Lung (tissue), 12 donors: Measurements from ENCODE around the gene MYL5. TPM values are rescaled to one million over a fixed set of nuclear protein-coding genes. Genes with fewer than 3 reads are reported as not detected.
A peak's percentile ranks its signal among the peaks of the same experiment; 100 is the strongest.

Experiments used
- ATAC-seq: fragments of 200-7000 bp; cut with Tn5 transposase; one replicate; pipeline ENCODE4 v1.9.1; 2020; ENCODE audit warnings: moderate number of reproducible peaks; ENCODE audit not compliant: insufficient read depth, low FRiP score
- DNase-seq, 3 donors: peaks; one replicate each; pipeline ENCODE4 v3.0.0-alpha.2; 2013 to 2017
- H3K27ac ChIP-seq, 2 donors: one replicate each; pipeline ENCODE4 v1.5.1; 2013; ENCODE audit warnings: mild to moderate bottlenecking in 2 of 2, moderate library complexity in 2 of 2, control low read depth in 1 of 2, inconsistent platforms in 1 of 2, low read depth in 1 of 2, low read length in 1 of 2
- H3K27me3 ChIP-seq, 3 donors: one replicate each; pipeline ENCODE4 v1.5.1; 2013; ENCODE audit warnings: low read length in 2 of 3; ENCODE audit not compliant: control insufficient read depth in 3 of 3, insufficient read depth in 3 of 3
- H3K36me3 ChIP-seq, 4 donors: one replicate each; pipeline ENCODE4 v1.5.1; 2013; ENCODE audit warnings: low read length in 4 of 4, mild to moderate bottlenecking in 1 of 4, moderate library complexity in 1 of 4; ENCODE audit not compliant: control insufficient read depth in 4 of 4, insufficient read depth in 4 of 4
- H3K4me1 ChIP-seq, 5 donors: one replicate each; pipeline ENCODE4 v1.5.1; 2013; ENCODE audit warnings: low read length in 5 of 5, mild to moderate bottlenecking in 2 of 5, moderate library complexity in 1 of 5; ENCODE audit not compliant: control insufficient read depth in 5 of 5, insufficient read depth in 5 of 5
- H3K4me3 ChIP-seq: one replicate; pipeline ENCODE4 v1.5.1; 2013; ENCODE audit warnings: mild to moderate bottlenecking, control low read depth, moderate library complexity
- H3K9ac ChIP-seq, 2 donors: one replicate each; pipeline ENCODE4 v1.5.1; 2013; ENCODE audit warnings: low read length in 2 of 2, control low read depth in 1 of 2; ENCODE audit not compliant: insufficient read depth in 1 of 2
- H3K9me3 ChIP-seq, 4 donors: one replicate each; pipeline ENCODE4 v1.5.1; 2013; ENCODE audit warnings: low read length in 3 of 4, mild to moderate bottlenecking in 1 of 4, moderate library complexity in 1 of 4; ENCODE audit not compliant: control insufficient read depth in 4 of 4, insufficient read depth in 3 of 4
- WGBS, 2 donors: extraction: QIAGEN DNeasy Blood & Tissue Kit; methylation state at CpG; one replicate each; pipeline ENCODE4 v1.1.7; 2013; 5-methylcytosine and 5-hydroxymethylcytosine counted together
- polyA plus RNA-seq, 2 donors: library from polyadenylated mRNA; stranded (reverse); fragments of 200-250 nt; gene quantifications; one replicate each; pipeline ENCODE4 v1.2.1, GENCODE V29; 2013
- total RNA-seq, 2 donors: library from RNA; depleted of rRNA in 1 of 2; stranded (reverse); fragments of >200 nt in 1 of 2; gene quantifications; one replicate each; pipeline ENCODE4 v1.2.1, GENCODE V29; 2014 to 2021
- TF ChIP-seq, protein P1 (sequence below): IDR thresholded peaks from 2 replicates; pipeline ENCODE4 v1.5.1; 2012; ENCODE audit warnings: mild to moderate bottlenecking; ENCODE audit errors: control extremely low read depth, extremely low read depth
- donor health status: control.
- donor health status: control.
- donor health status: Bipolar disorder and iron deficiency.
- donor health status: healthy.
- donor health status: DM: yes; HTN: yes; CAD: no.

MYL5 gene
- total and polyA plus RNA-seq, 4 donors: 5.6 to 20.0 (median 10.5) TPM

DNA sequence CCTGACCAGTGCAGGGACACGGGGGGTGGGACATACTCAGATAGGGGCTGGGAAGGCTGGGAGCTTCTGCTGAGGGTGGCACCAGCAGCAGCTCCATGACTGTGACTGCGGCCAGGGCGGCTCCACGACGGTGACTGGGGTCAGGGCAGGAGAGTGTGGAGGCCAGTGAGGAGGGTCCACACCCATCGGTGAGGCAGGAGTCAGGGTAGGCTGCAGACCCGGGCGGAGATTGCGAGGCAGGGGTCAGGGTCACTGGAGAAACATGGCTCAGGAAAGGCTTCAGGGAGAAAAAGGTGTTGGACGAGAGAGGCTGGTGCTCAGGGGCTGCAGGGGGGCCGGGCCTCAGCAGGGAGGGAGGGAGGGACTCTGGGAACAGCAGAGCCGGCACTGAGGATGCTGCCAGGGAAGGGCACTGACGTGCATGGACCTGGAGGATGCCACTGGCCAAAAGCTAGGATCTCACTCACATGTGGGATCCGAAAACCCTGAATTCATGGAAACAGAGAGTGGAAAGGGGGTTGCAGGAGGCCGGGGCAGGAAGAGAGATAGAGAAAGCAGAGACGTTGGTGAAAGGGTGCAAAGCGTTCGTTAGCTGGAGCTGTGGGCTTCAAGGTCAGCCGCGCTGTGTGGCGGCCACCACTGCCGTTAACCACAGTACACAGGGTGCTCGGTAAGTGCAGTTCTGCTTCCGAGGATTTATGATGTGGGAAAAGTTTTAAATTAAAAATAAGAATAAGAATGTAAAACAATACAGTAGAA is 22.3 kb upstream of the MYL5 start:
- Histone ChIP-seq H3K27ac (no peak overlapping the region), H3K4me3 (no peak overlapping the region), H3K9me3 (peaks cover 0 to 7% (median 0%) of the 10 kb centered on the region in 4 donors), H3K36me3 (no peaks in the 10 kb centered on the region), H3K27me3 (peaks cover 0 to 48% (median 3%) of the 10 kb centered on the region in 3 donors), H3K9ac (no peak overlapping the region), H3K4me1 (no peaks in the 10 kb centered on the region)
- TF ChIP-seq, protein P1, sequence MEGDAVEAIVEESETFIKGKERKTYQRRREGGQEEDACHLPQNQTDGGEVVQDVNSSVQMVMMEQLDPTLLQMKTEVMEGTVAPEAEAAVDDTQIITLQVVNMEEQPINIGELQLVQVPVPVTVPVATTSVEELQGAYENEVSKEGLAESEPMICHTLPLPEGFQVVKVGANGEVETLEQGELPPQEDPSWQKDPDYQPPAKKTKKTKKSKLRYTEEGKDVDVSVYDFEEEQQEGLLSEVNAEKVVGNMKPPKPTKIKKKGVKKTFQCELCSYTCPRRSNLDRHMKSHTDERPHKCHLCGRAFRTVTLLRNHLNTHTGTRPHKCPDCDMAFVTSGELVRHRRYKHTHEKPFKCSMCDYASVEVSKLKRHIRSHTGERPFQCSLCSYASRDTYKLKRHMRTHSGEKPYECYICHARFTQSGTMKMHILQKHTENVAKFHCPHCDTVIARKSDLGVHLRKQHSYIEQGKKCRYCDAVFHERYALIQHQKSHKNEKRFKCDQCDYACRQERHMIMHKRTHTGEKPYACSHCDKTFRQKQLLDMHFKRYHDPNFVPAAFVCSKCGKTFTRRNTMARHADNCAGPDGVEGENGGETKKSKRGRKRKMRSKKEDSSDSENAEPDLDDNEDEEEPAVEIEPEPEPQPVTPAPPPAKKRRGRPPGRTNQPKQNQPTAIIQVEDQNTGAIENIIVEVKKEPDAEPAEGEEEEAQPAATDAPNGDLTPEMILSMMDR: no peak
- DNase-seq (no peak), ATAC-seq (no peak)
- 61 to 69% methylated on average over 24 of the region's 24 CpGs for WGBS, 2 donors

DNA sequence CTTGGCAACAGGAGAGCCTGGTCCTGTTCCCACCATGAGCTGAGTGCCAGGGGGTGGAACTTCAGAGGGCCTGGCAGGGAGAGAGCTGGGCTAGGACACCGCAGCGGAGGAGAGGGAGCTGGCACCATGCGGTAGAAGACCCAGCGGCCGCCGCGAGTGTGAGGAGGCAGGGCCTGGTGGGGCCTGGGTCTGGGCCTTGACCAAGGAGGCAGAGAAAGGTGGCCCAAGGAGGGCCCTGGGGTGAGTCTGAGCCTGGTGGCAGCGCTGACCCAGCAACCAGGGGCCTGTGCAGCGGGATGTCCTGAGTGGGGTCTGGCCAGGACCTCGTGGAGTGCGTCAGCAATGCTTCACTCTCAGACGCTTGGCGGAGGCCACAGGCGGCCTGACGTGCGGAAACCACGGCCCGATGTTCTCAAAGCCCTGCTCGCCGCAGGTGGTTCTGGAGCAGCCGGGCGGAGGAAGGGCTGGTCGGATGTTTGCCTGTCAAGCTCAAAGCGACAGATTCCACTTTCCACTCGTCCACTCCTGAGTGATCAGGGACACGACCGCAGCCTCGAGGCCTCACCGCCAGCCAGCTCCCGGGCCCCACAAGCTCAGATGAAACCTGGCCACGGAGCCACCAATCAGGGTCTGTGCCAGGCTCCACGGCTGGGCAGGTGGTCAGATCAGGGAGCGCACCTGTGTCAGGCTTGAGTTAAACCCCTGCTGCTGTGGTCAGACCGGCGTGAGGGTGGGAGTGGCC is 21.1 kb upstream of the MYL5 start:
- Histone ChIP-seq H3K27ac (no peak overlapping the region), H3K4me3 (no peak overlapping the region), H3K27me3 (peaks cover 0 to 48% (median 3%) of the 10 kb centered on the region in 3 donors), H3K9ac (no peak overlapping the region), H3K4me1 (no peaks in the 10 kb centered on the region), H3K9me3 (peaks cover 0 to 7% (median 0%) of the 10 kb centered on the region in 4 donors), H3K36me3 (no peaks in the 10 kb centered on the region)
- 87 to 92% methylated on average over 35 of the region's 35 CpGs for WGBS, 2 donors
- ATAC-seq (no peak), DNase-seq (peak in 1 of 3 donors; percentile 9)
- TF ChIP-seq, protein P1: no peak

DNA sequence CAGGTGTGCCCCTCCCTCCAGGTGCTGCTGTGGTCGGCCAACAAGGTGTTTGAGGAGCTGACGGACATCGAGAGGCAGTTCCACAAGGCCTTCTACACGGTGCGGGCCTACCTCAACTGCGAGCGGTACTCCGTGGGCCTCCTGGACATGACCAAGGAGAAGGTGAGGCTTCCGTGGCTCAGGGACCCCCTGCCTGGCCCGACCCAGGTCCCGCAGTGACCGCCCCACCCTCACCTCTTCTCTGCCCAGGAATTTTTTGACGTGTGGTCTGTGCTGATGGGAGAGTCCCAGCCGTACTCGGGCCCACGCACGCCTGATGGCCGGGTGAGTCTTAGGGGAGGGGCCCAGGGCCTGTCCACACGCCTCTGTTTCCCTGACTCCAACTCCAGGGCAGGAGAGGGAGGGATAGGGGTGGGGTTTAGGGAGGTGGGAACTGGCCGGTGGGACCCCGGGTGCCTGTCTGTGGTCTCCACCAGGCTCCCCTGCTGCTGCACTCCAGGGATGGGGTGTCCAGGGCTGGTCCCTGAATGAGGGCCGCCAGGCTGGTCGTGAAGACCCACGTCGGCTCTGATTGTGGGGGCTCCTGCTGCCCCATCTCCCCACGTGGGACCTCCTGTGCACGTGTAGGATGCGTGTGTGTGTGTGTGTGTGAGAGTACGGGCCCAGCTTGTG is 20.4 kb upstream of the MYL5 start:
- no peak overlapping the region for H3K27ac ChIP-seq
- TF ChIP-seq, protein P1: no peak
- H3K9ac ChIP-seq: no peak overlapping the region
- no peaks in the 10 kb centered on the region for H3K36me3 ChIP-seq
- 77 to 87% methylated on average over 29 of the region's 29 CpGs for WGBS, 2 donors
- DNase-seq (peak in 1 of 3 donors; percentile 9), ATAC-seq (no peak)
- H3K4me3 ChIP-seq: no peak overlapping the region
- H3K9me3 ChIP-seq: peaks cover 0 to 7% (median 0%) of the 10 kb centered on the region in 4 donors
- H3K4me1 ChIP-seq: no peaks in the 10 kb centered on the region
- H3K27me3 ChIP-seq: peaks cover 0 to 48% (median 3%) of the 10 kb centered on the region in 3 donors
